ENCODE data around the gene RIOX2.

Gene RIOX2

GRCh38 chr3:97970956-97971620 is 1.1 kb downstream of the RIOX2 start:
- Mint-ChIP-seq H3K27me3 (no peaks in the 10 kb centered on the region), H3K9me3 (ENCODE audit: low read depth) (no peaks in the 10 kb centered on the region), H3K4me1 (ENCODE audit: low read depth) (peaks cover 69% of the 10 kb centered on the region), H3K36me3 (peaks cover 7% of the 10 kb centered on the region), H3K4me3 (peak overlapping the region; percentile 88), H3K27ac (peak overlapping the region; percentile 90)

- Mint-ChIP-seq H3K4me3 (peak overlapping the region; percentile 88), H3K4me1 (ENCODE audit: low read depth) (peaks cover 76% of the 10 kb centered on the region), H3K27me3 (no peaks in the 10 kb centered on the region), H3K27ac (peak overlapping the region; percentile 90), H3K9me3 (ENCODE audit: low read depth) (no peaks in the 10 kb centered on the region), H3K36me3 (peaks cover 10% of the 10 kb centered on the region)
Measured at GRCh38 chr3:97970156-97970555, 2.1 kb downstream of the RIOX2 start.

GRCh38 chr3:97969541-97969940 is 2.7 kb downstream of the RIOX2 start:
- Mint-ChIP-seq H3K4me1 (ENCODE audit: low read depth) (peaks cover 75% of the 10 kb centered on the region), H3K9me3 (ENCODE audit: low read depth) (no peaks in the 10 kb centered on the region), H3K27me3 (no peaks in the 10 kb centered on the region), H3K4me3 (peak overlapping the region; percentile 88), H3K36me3 (peaks cover 12% of the 10 kb centered on the region), H3K27ac (no peak overlapping the region)

- Mint-ChIP-seq H3K27ac (no peak overlapping the region), H3K36me3 (peaks cover 16% of the 10 kb centered on the region), H3K9me3 (ENCODE audit: low read depth) (no peaks in the 10 kb centered on the region), H3K4me3 (no peak overlapping the region), H3K4me1 (ENCODE audit: low read depth) (peaks cover 84% of the 10 kb centered on the region), H3K27me3 (no peaks in the 10 kb centered on the region)
Measured at GRCh38 chr3:97968376-97968775, 3.9 kb downstream of the RIOX2 start.

- H3K36me3 Mint-ChIP-seq: peaks cover 16% of the 10 kb centered on the region
- H3K4me3 Mint-ChIP-seq: peak overlapping the region; percentile 10
- H3K27ac Mint-ChIP-seq: no peak overlapping the region
Measured at GRCh38 chr3:97967966-97968365, 4.3 kb downstream of the RIOX2 start.

GRCh38 chr3:97960993-97961766 is 11.1 kb downstream of the RIOX2 start:
- no peaks in the 10 kb centered on the region for H3K27me3 Mint-ChIP-seq
- no peak overlapping the region for H3K27ac Mint-ChIP-seq
- no peaks in the 10 kb centered on the region for H3K9me3 Mint-ChIP-seq (ENCODE audit: low read depth)
- peaks cover 17% of the 10 kb centered on the region for H3K36me3 Mint-ChIP-seq
- H3K4me1 Mint-ChIP-seq (ENCODE audit: low read depth): peaks cover 38% of the 10 kb centered on the region
- H3K4me3 Mint-ChIP-seq: no peak overlapping the region

More at GRCh38 chr3:97967966-97968365, 4.3 kb downstream of the RIOX2 start:
- H3K27me3 Mint-ChIP-seq: no peaks in the 10 kb centered on the region
- peaks cover 81% of the 10 kb centered on the region for H3K4me1 Mint-ChIP-seq (ENCODE audit: low read depth)
- no peaks in the 10 kb centered on the region for H3K9me3 Mint-ChIP-seq (ENCODE audit: low read depth)

- Mint-ChIP-seq H3K27ac (no peak overlapping the region), H3K27me3 (no peaks in the 10 kb centered on the region), H3K36me3 (peaks cover 13% of the 10 kb centered on the region), H3K4me3 (no peak overlapping the region), H3K4me1 (ENCODE audit: low read depth) (peaks cover 32% of the 10 kb centered on the region), H3K9me3 (ENCODE audit: low read depth) (no peaks in the 10 kb centered on the region)
Measured at GRCh38 chr3:97960551-97960950, 11.7 kb downstream of the RIOX2 start.

GRCh38 chr3:97959872-97960271 is 12.4 kb downstream of the RIOX2 start:
- H3K36me3 Mint-ChIP-seq: peaks cover 13% of the 10 kb centered on the region

GRCh38 chr3:97958796-97959195 is 13.4 kb downstream of the RIOX2 start:
- Mint-ChIP-seq H3K36me3 (peaks cover 12% of the 10 kb centered on the region), H3K4me1 (ENCODE audit: low read depth) (peaks cover 21% of the 10 kb centered on the region), H3K27me3 (no peaks in the 10 kb centered on the region), H3K4me3 (no peak overlapping the region), H3K27ac (no peak overlapping the region), H3K9me3 (ENCODE audit: low read depth) (no peaks in the 10 kb centered on the region)

More at GRCh38 chr3:97959872-97960271, 12.4 kb downstream of the RIOX2 start:
- Mint-ChIP-seq H3K9me3 (ENCODE audit: low read depth) (no peaks in the 10 kb centered on the region), H3K4me1 (ENCODE audit: low read depth) (peaks cover 28% of the 10 kb centered on the region), H3K4me3 (no peak overlapping the region), H3K27ac (no peak overlapping the region), H3K27me3 (no peaks in the 10 kb centered on the region)

GRCh38 chr3:97958396-97958795 is 13.8 kb downstream of the RIOX2 start:
- H3K27ac Mint-ChIP-seq: no peak overlapping the region
- H3K4me3 Mint-ChIP-seq: no peak overlapping the region
- no peaks in the 10 kb centered on the region for H3K27me3 Mint-ChIP-seq
- peaks cover 10% of the 10 kb centered on the region for H3K36me3 Mint-ChIP-seq
- H3K9me3 Mint-ChIP-seq (ENCODE audit: low read depth): no peaks in the 10 kb centered on the region
- H3K4me1 Mint-ChIP-seq (ENCODE audit: low read depth): peaks cover 17% of the 10 kb centered on the region

GRCh38 chr3:97957617-97958311 is 14.5 kb downstream of the RIOX2 start:
- Mint-ChIP-seq H3K4me3 (no peak overlapping the region), H3K4me1 (ENCODE audit: low read depth) (peaks cover 14% of the 10 kb centered on the region), H3K27ac (no peak overlapping the region), H3K36me3 (peaks cover 10% of the 10 kb centered on the region), H3K9me3 (ENCODE audit: low read depth) (no peaks in the 10 kb centered on the region), H3K27me3 (no peaks in the 10 kb centered on the region)

- no peaks in the 10 kb centered on the region for H3K9me3 Mint-ChIP-seq (ENCODE audit: low read depth)
- H3K4me3 Mint-ChIP-seq: no peak overlapping the region
- no peaks in the 10 kb centered on the region for H3K27me3 Mint-ChIP-seq
- H3K27ac Mint-ChIP-seq: no peak overlapping the region
- peaks cover 7% of the 10 kb centered on the region for H3K36me3 Mint-ChIP-seq
- H3K4me1 Mint-ChIP-seq (ENCODE audit: low read depth): peaks cover 1% of the 10 kb centered on the region
Measured at GRCh38 chr3:97956051-97956450, 16.2 kb downstream of the RIOX2 start.

- H3K27me3 Mint-ChIP-seq: no peaks in the 10 kb centered on the region
- H3K9me3 Mint-ChIP-seq (ENCODE audit: low read depth): no peaks in the 10 kb centered on the region
- H3K4me3 Mint-ChIP-seq: no peak overlapping the region
- H3K4me1 Mint-ChIP-seq (ENCODE audit: low read depth): no peaks in the 10 kb centered on the region
- no peak overlapping the region for H3K27ac Mint-ChIP-seq
- H3K36me3 Mint-ChIP-seq: peaks cover 6% of the 10 kb centered on the region
Measured at GRCh38 chr3:97954228-97954827, 17.9 kb downstream of the RIOX2 start.

- H3K27me3 Mint-ChIP-seq: no peaks in the 10 kb centered on the region
- H3K4me3 Mint-ChIP-seq: no peak overlapping the region
- no peaks in the 10 kb centered on the region for H3K9me3 Mint-ChIP-seq (ENCODE audit: low read depth)
- no peak overlapping the region for H3K27ac Mint-ChIP-seq
- peaks cover 8% of the 10 kb centered on the region for H3K36me3 Mint-ChIP-seq
- H3K4me1 Mint-ChIP-seq (ENCODE audit: low read depth): no peaks in the 10 kb centered on the region
Measured at GRCh38 chr3:97952872-97953271, 19.4 kb downstream of the RIOX2 start.

- peaks cover 8% of the 10 kb centered on the region for H3K36me3 Mint-ChIP-seq
Measured at GRCh38 chr3:97952280-97952679, 20.0 kb downstream of the RIOX2 start.

More at GRCh38 chr3:97952280-97952679, 20.0 kb downstream of the RIOX2 start:
- Mint-ChIP-seq H3K9me3 (ENCODE audit: low read depth) (no peaks in the 10 kb centered on the region), H3K27me3 (no peaks in the 10 kb centered on the region), H3K27ac (no peak overlapping the region), H3K4me1 (ENCODE audit: low read depth) (no peaks in the 10 kb centered on the region), H3K4me3 (no peak overlapping the region)
